IMR-90 (cell line): ENCODE measurements around the gene ZDHHC11B. TPM values are rescaled to one million over a fixed set of nuclear protein-coding genes. Genes with fewer than 3 reads are reported as not detected.
"Not testable (repeated sequence)": the region's sequence is repeated elsewhere in the genome, so short reads cannot be mapped to it uniquely, and the experiment has no call there.

Experiments used
- ATAC-seq: fragments of 200-7000 bp; cut with Tn5 transposase; 2 replicates; pipeline ENCODE4 v1.9.1; 2020; ENCODE audit warnings: low read depth, mild to moderate bottlenecking, moderate library complexity
- BruUV-seq: library from RNA; stranded (reverse); fragments of 400-500 nt; replicated peaks from 2 replicates; lab custom pipeline; 2021; lab: Mats Ljungman, UMichigan
- CTCF ChIA-PET: fragments of 300-600 bp; formaldehyde crosslinking; extraction: SDS; loops from one replicate; lab custom pipeline; 2021; ENCODE audit warnings: antibody characterized with exemption; lab: Yijun Ruan, JAX
- POLR2A ChIA-PET: fragments of 300-600 bp; sonication (Branson Sonifier 250); formaldehyde crosslinking; loops from one replicate; lab custom pipeline; 2022; ENCODE audit warnings: antibody characterized with exemption; ENCODE audit not compliant: unreplicated experiment; lab: Charles Lee
- DNase-seq: peaks from one replicate; pipeline ENCODE4 v3.0.0; 2013
- H2AFZ ChIP-seq: replicated peaks from 2 replicates; pipeline ENCODE3; 2013; ENCODE audit warnings: low read length, mild to moderate bottlenecking; ENCODE audit not compliant: poor library complexity
- H2AK5ac ChIP-seq: 2 replicates; pipeline ENCODE4 v1.6.1; 2013; ENCODE audit warnings: low read depth, low read length, inconsistent platforms
- H2AK9ac ChIP-seq: replicated peaks from 2 replicates; pipeline ENCODE3; 2013; ENCODE audit warnings: mild to moderate bottlenecking, low read depth, low read length, moderate library complexity; ENCODE audit not compliant: poor library complexity
- H2BK120ac ChIP-seq: 2 replicates; pipeline ENCODE4 v1.6.1; 2013; ENCODE audit warnings: low read depth, low read length, inconsistent platforms
- H2BK15ac ChIP-seq: 3 replicates; pipeline ENCODE4 v1.6.1; 2013; ENCODE audit warnings: low read depth, low read length, inconsistent platforms
- H2BK20ac ChIP-seq: 2 replicates; pipeline ENCODE4 v1.6.1; 2013; ENCODE audit warnings: low read depth, mild to moderate bottlenecking, inconsistent platforms, low read length, moderate library complexity
- H2BK5ac ChIP-seq: 2 replicates; pipeline ENCODE4 v1.6.1; 2013; ENCODE audit warnings: mild to moderate bottlenecking, low read depth, low read length, inconsistent platforms; ENCODE audit not compliant: poor library complexity, severe bottlenecking
- H3K14ac ChIP-seq: replicated peaks from 2 replicates; pipeline ENCODE4 v1.6.1; 2013; ENCODE audit warnings: low read depth, low read length, inconsistent platforms
- H3K18ac ChIP-seq: 2 replicates; pipeline ENCODE4 v1.6.1; 2013; ENCODE audit warnings: low read depth, low read length, control low read depth
- H3K23ac ChIP-seq: 2 replicates; pipeline ENCODE4 v1.6.1; 2013; ENCODE audit warnings: low read depth, low read length, inconsistent platforms
- H3K27ac ChIP-seq: 2 replicates; pipeline ENCODE4 v1.5.1; 2013; ENCODE audit warnings: mild to moderate bottlenecking, control low read depth, low read length; ENCODE audit not compliant: insufficient read depth
- H3K27me3 ChIP-seq: 2 replicates; pipeline ENCODE4 v1.6.1; 2013; ENCODE audit warnings: low read length; ENCODE audit not compliant: control insufficient read depth, insufficient read depth
- H3K36me3 ChIP-seq: 2 replicates; pipeline ENCODE4 v1.6.1; 2013; ENCODE audit warnings: low read length, mixed read lengths; ENCODE audit not compliant: control insufficient read depth, insufficient read depth
- H3K4ac ChIP-seq: 2 replicates; pipeline ENCODE4 v1.6.1; 2013; ENCODE audit warnings: low read depth, low read length, inconsistent platforms
- H3K4me1 ChIP-seq: 2 replicates; pipeline ENCODE4 v1.6.1; 2013; ENCODE audit warnings: low read length, mixed read lengths; ENCODE audit not compliant: control insufficient read depth, insufficient read depth
- H3K4me2 ChIP-seq: 2 replicates; pipeline ENCODE4 v1.6.1; 2013; ENCODE audit warnings: low read depth, mild to moderate bottlenecking, control low read depth, low read length, moderate library complexity
- H3K4me3 ChIP-seq: 2 replicates; pipeline ENCODE4 v1.5.1; 2013; ENCODE audit warnings: low read depth, mild to moderate bottlenecking, control low read depth, low read length, moderate library complexity; ENCODE audit not compliant: insufficient read depth
- H3K56ac ChIP-seq: 2 replicates; pipeline ENCODE4 v1.6.1; 2013; ENCODE audit warnings: low read length, inconsistent platforms; ENCODE audit not compliant: insufficient read depth; ENCODE audit errors: extremely low read depth
- H3K79me1 ChIP-seq, 2 experiments: 2 replicates each; pipeline ENCODE4 v1.6.1; 2013; ENCODE audit warnings: low read length in 2 of 2, inconsistent platforms in 1 of 2, low read depth in 1 of 2
- H3K9ac ChIP-seq: 2 replicates; pipeline ENCODE4 v1.6.1; 2013; ENCODE audit warnings: low read depth, low read length, control low read depth
- H3K9me1 ChIP-seq: 2 replicates; pipeline ENCODE4 v1.6.1; 2013; ENCODE audit warnings: low read length, inconsistent platforms; ENCODE audit not compliant: insufficient read depth
- H3K9me3 ChIP-seq: 2 replicates; pipeline ENCODE4 v1.6.1; 2013; ENCODE audit warnings: low read length; ENCODE audit not compliant: control insufficient read depth, insufficient read depth
- H4K20me1 ChIP-seq: 2 replicates; pipeline ENCODE4 v1.6.1; 2013; ENCODE audit warnings: low read length, inconsistent platforms; ENCODE audit not compliant: insufficient read depth
- H4K5ac ChIP-seq: 2 replicates; pipeline ENCODE4 v1.6.1; 2013; ENCODE audit warnings: mild to moderate bottlenecking, low read depth, low read length, control low read depth
- H4K8ac ChIP-seq, 2 experiments: 2 replicates each; pipeline ENCODE4 v1.6.1; 2013; ENCODE audit warnings: low read depth in 2 of 2, low read length in 2 of 2, control low read depth in 1 of 2, inconsistent platforms in 1 of 2
- H4K91ac ChIP-seq: 2 replicates; pipeline ENCODE4 v1.6.1; 2013; ENCODE audit warnings: low read depth, low read length, inconsistent platforms; ENCODE audit not compliant: insufficient read depth
- WGBS, 2 experiments: methylation state at CpG; one replicate each; pipeline versions ENCODE4 v1.1.5 to v1.1.7; 2013; ENCODE audit warnings: missing lambda C conversion rate in 2 of 2; ENCODE audit not compliant: insufficient read length in 1 of 2; ENCODE audit errors: extremely low coverage in 2 of 2; 5-methylcytosine and 5-hydroxymethylcytosine counted together
- dilution Hi-C: fragments of 300-500 bp; cut with HindIII; formaldehyde crosslinking; loops from one replicate; pipeline ENCODE4 v1.14.3; 2018; ENCODE audit warnings: low sequenced_read_pairs; ENCODE audit not compliant: unreplicated experiment
- in situ Hi-C: fragments of 300-500 bp; cut with MboI; formaldehyde crosslinking; loops from 3 replicates; pipeline ENCODE4 v1.14.3; 2019; ENCODE audit warnings: low sequenced_read_pairs, inconsistent platforms, mixed read lengths
- intact Hi-C: fragments of 100-400 bp; cut with micrococcal nuclease; formaldehyde crosslinking; loops from 2 replicates; pipeline ENCODE4 v1.10.0; 2022
- polyA plus RNA-seq, 3 experiments: library from polyadenylated mRNA; depleted of rRNA; stranded (reverse); fragments of >200 nt; gene quantifications; 2 replicates each; pipeline ENCODE4 v1.2.3, GENCODE V29; 2012; ENCODE audit warnings: low replicate concordance in 1 of 3
- total RNA-seq: library from RNA; depleted of rRNA; stranded (reverse); fragments of >200 nt; gene quantifications from 2 replicates; pipeline ENCODE4 v1.2.3, GENCODE V29; 2012

The ZDHHC11B gene
- total and polyA plus RNA-seq, 2 of the 4 experiments (the other 2 are of a cell fraction), result 0.12 TPM; not detected in 1

DNA sequence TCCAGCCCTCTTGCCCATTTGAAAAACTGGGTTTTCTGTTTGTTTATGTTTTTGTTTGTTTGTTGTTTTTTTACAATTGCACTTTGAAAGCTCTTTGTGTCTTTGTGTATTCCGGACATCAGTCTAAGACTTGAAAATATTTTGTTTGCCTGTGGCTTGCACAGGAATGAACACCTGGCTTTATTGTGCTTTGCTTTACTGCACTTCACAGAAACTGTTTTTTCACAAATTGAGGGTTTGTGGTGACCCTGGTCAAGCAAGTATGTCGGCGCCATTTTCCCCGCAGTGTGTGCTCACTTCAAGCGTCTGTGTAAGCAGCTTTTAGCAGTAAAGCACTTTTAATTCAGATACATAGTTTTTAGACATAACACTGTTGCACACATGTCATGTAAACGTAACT is 42.3 kb downstream of the ZDHHC11B start:
- H4K91ac ChIP-seq, CTCF ChIA-PET, H2AFZ ChIP-seq, H3K18ac ChIP-seq, H3K23ac ChIP-seq, H3K9me1 ChIP-seq, H3K4me1 ChIP-seq, DNase-seq, H3K4ac ChIP-seq, intact Hi-C loops, ATAC-seq, H3K4me3 ChIP-seq, H3K9me3 ChIP-seq, H2AK9ac ChIP-seq, H3K79me1 ChIP-seq, H3K27me3 ChIP-seq, H3K27ac ChIP-seq, H3K56ac ChIP-seq, H3K4me2 ChIP-seq, H4K8ac ChIP-seq, H4K20me1 ChIP-seq, H2AK5ac ChIP-seq, H2BK20ac ChIP-seq, H3K36me3 ChIP-seq, H2BK5ac ChIP-seq, BruUV-seq, H2BK120ac ChIP-seq, H2BK15ac ChIP-seq, in situ Hi-C loops, H4K5ac ChIP-seq, POLR2A ChIA-PET, H3K14ac ChIP-seq, dilution Hi-C loops, H3K9ac ChIP-seq: not testable (repeated sequence)
- WGBS, 2 experiments, result 40% methylated on average over 1 of the region's 6 CpGs; no CpG with 5 or more reads in 1 of the 2 experiments

DNA sequence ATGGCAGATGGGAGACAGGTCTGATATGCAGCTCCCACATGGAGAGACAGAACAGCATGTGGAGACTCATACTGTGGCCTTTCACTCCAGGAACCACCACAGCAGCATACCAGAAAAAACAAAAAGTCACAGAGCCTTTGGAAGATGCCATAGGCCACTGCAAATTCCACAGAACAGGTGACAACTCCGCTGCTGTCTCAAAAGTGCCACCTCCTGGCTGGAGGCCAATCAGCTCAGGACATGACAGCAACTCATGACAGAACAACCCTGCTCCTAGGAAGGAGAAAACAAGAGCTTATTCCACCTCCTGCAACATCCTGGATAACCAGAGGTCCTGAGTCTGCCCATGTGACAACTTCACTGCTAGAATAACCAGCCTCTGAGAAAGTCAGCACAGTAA is 50.4 kb downstream of the ZDHHC11B start:
- H3K9me3 ChIP-seq, H3K79me1 ChIP-seq, BruUV-seq, H3K27me3 ChIP-seq, DNase-seq, H3K4ac ChIP-seq, H3K14ac ChIP-seq, H4K20me1 ChIP-seq, CTCF ChIA-PET, H2BK120ac ChIP-seq, H4K8ac ChIP-seq, ATAC-seq, H4K91ac ChIP-seq, in situ Hi-C loops, H3K23ac ChIP-seq, H3K9me1 ChIP-seq, H2AK5ac ChIP-seq, H3K36me3 ChIP-seq, H3K4me1 ChIP-seq, H2BK20ac ChIP-seq, H4K5ac ChIP-seq, H3K4me2 ChIP-seq, H3K4me3 ChIP-seq, H3K18ac ChIP-seq, POLR2A ChIA-PET, H2AK9ac ChIP-seq, H2BK5ac ChIP-seq, H2AFZ ChIP-seq, dilution Hi-C loops, H3K56ac ChIP-seq, H3K27ac ChIP-seq, H2BK15ac ChIP-seq, H3K9ac ChIP-seq: not testable (repeated sequence)
- WGBS, 2 experiments, result no CpG with 5 or more reads among the region's 1 CpG
- intact Hi-C loops, result loop anchor here (10.0 kb wide), 1 partner anchor 91 kb away; no protein-coding TSS in a partner anchor
